HEK293 (cell line): ENCODE data around the gene PIK3C2G.

Experiments used
- GLI2 ChIP-seq: fragments of 450-650 bp; formaldehyde crosslinking; IDR thresholded peaks from 2 replicates; pipeline ENCODE4; 2017; ENCODE audit warnings: missing biosample characterization, missing genetic modification characterization, low read depth, borderline replicate concordance
- HOXA7 ChIP-seq: sonication (generic); formaldehyde crosslinking; IDR thresholded peaks from 2 replicates; pipeline ENCODE4 v1.8.1; 2022; ENCODE audit warnings: missing genetic modification reagents, borderline replicate concordance
- SP7 ChIP-seq: fragments of 450-650 bp; formaldehyde crosslinking; IDR thresholded peaks from 2 replicates; pipeline ENCODE4 v1.5.1; 2016; ENCODE audit warnings: missing biosample characterization, missing genetic modification characterization
- YY1 ChIP-seq: fragments of 450-650 bp; formaldehyde crosslinking; IDR thresholded peaks from 2 replicates; pipeline ENCODE4 v1.5.1; 2018; ENCODE audit warnings: missing biosample characterization, missing genetic modification characterization
- ZBTB1 ChIP-seq: fragments of 450-650 bp; formaldehyde crosslinking; IDR thresholded peaks from 2 replicates; pipeline ENCODE4 v1.5.1; 2016; ENCODE audit warnings: missing biosample characterization, missing genetic modification characterization
- ZBTB48 ChIP-seq: fragments of 450-650 bp; formaldehyde crosslinking; IDR thresholded peaks from 2 replicates; pipeline ENCODE4 v1.5.1; 2016; ENCODE audit warnings: missing biosample characterization, missing genetic modification characterization
- ZNF354C ChIP-seq: fragments of 450-650 bp; formaldehyde crosslinking; IDR thresholded peaks from 2 replicates; pipeline ENCODE4 v1.5.1; 2016; ENCODE audit warnings: missing biosample characterization, missing genetic modification characterization, low read depth, borderline replicate concordance
- ZNF510 ChIP-seq: fragments of 450-650 bp; formaldehyde crosslinking; IDR thresholded peaks from 2 replicates; pipeline ENCODE4 v1.5.1; 2018; ENCODE audit warnings: mild to moderate bottlenecking, missing genetic modification characterization, missing biosample characterization; ENCODE audit not compliant: insufficient replicate concordance
- ZNF768 ChIP-seq: fragments of 450-650 bp; formaldehyde crosslinking; IDR thresholded peaks from 2 replicates; pipeline ENCODE4 v1.5.1; 2018; ENCODE audit warnings: missing biosample characterization, mild to moderate bottlenecking, missing genetic modification characterization
- ZNF837 ChIP-seq: fragments of 450-650 bp; formaldehyde crosslinking; IDR thresholded peaks from 2 replicates; pipeline ENCODE4 v1.5.1; 2016; ENCODE audit warnings: missing biosample characterization, missing genetic modification characterization
- TF ChIP-seq, protein P1 (sequence below): fragments of 450-650 bp; formaldehyde crosslinking; IDR thresholded peaks from 2 replicates; pipeline ENCODE4 v1.5.1; 2016; ENCODE audit warnings: missing biosample characterization, missing genetic modification characterization
- TF ChIP-seq, protein P2 (sequence below): fragments of 450-650 bp; formaldehyde crosslinking; IDR thresholded peaks from 2 replicates; pipeline ENCODE4 v1.5.1; 2017; ENCODE audit warnings: missing biosample characterization, missing genetic modification characterization

DNA sequence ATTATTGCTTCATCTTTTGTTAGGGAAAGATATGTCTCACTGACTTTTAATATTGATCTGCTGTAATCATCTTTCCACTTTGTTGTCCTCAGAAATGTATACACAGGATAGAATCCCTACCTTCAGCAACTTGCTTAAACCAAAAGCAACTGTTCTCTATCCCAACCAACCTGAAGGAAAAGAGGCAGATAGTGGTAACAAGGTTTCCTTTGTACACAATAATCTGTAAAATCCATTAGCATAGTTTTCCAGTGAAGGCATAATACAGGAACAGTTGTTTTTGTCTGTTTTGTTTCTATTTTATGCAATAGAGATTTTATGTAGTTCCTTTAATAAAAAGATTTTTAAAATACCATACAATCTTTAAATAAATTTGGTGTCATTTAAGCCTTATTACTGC is 170.5 kb downstream of the PIK3C2G start:
- TF ChIP-seq ZNF510 (tag by site-specific recombination) (no peak), ZNF837 (no peak), ZNF354C (tag by site-specific recombination) (no peak), HOXA7 (CRISPR knock-in tag) (no peak), ZBTB48 (tag by site-specific recombination) (no peak), ZBTB1 (tag by site-specific recombination) (no peak), ZNF768 (tag by site-specific recombination) (no peak), GLI2 (tag by site-specific recombination) (no peak), YY1 (tag by site-specific recombination) (no peak), SP7 (no peak)
- TF ChIP-seq, protein P1, sequence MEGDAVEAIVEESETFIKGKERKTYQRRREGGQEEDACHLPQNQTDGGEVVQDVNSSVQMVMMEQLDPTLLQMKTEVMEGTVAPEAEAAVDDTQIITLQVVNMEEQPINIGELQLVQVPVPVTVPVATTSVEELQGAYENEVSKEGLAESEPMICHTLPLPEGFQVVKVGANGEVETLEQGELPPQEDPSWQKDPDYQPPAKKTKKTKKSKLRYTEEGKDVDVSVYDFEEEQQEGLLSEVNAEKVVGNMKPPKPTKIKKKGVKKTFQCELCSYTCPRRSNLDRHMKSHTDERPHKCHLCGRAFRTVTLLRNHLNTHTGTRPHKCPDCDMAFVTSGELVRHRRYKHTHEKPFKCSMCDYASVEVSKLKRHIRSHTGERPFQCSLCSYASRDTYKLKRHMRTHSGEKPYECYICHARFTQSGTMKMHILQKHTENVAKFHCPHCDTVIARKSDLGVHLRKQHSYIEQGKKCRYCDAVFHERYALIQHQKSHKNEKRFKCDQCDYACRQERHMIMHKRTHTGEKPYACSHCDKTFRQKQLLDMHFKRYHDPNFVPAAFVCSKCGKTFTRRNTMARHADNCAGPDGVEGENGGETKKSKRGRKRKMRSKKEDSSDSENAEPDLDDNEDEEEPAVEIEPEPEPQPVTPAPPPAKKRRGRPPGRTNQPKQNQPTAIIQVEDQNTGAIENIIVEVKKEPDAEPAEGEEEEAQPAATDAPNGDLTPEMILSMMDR = no peak
- TF ChIP-seq, protein P2, sequence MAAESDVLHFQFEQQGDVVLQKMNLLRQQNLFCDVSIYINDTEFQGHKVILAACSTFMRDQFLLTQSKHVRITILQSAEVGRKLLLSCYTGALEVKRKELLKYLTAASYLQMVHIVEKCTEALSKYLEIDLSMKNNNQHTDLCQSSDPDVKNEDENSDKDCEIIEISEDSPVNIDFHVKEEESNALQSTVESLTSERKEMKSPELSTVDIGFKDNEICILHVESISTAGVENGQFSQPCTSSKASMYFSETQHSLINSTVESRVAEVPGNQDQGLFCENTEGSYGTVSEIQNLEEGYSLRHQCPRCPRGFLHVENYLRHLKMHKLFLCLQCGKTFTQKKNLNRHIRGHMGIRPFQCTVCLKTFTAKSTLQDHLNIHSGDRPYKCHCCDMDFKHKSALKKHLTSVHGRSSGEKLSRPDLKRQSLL (tag by site-specific recombination) = no peak
